HG02642 (cell line): Measurements from ENCODE around the gene CNOT2.

Source experiments
- ATAC-seq: cut with Tn5 transposase; IDR thresholded peaks from one replicate; pipeline ENCODE4 v1.9.1; 2021; ENCODE audit warnings: mild to moderate bottlenecking; ENCODE audit not compliant: unreplicated experiment, poor library complexity

The CNOT2 gene

GRCh38 chr12:70402597-70402996 is 159.4 kb downstream of the CNOT2 start:
- no peak for ATAC-seq

DNA sequence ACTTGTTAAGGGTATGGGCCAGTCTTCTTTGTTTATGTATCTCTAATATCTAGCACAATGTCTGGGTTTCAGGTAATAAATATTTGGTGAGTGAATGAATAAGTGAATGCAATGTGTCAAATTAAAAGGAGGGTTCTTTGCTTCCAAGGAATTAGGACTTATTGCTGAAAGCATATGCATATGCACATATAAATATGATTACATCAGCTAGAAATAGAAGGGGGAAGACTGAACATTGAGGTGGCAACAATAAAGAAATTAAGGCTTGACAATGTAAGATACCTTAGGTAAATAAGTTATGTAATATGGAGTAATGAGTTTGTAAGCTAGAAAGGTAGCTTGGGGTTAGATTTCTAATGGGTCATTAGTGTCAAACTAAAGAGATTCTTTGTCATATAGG is 160.6 kb downstream of the CNOT2 start:
- ATAC-seq = no peak
